GM12801 (cell line): ENCODE data around the gene EBF4.

Experiments
- CTCF ChIP-seq: IDR thresholded peaks from one replicate; pipeline ENCODE4 v1.5.1; 2011; ENCODE audit warnings: control low read depth; ENCODE audit not compliant: insufficient read length; ENCODE audit errors: extremely low read depth

The EBF4 gene

GRCh38 chr20:2734899-2735298 lies 42.3 kb downstream of the EBF4 start:
- TF ChIP-seq CTCF: no peak

GRCh38 chr20:2736441-2736840 lies 43.9 kb downstream of the EBF4 start:
- TF ChIP-seq CTCF: no peak

- TF ChIP-seq CTCF: no peak
Measured at GRCh38 chr20:2738331-2739041, 45.9 kb downstream of the EBF4 start.

- TF ChIP-seq CTCF: no peak
Measured at GRCh38 chr20:2739042-2739398, 46.4 kb downstream of the EBF4 start.

GRCh38 chr20:2740702-2741101 lies 48.1 kb downstream of the EBF4 start:
- no peak for TF ChIP-seq CTCF

GRCh38 chr20:2741463-2741862 lies 48.9 kb downstream of the EBF4 start:
- TF ChIP-seq CTCF: no peak

- TF ChIP-seq CTCF: no peak
Measured at GRCh38 chr20:2741881-2742280, 49.3 kb downstream of the EBF4 start.
